Spleen (tissue), 7 donors: ENCODE results near the gene LIG4.

Experiments used
- CTCF ChIP-seq, 11 experiments: fragments of 200-600 bp in 7 of 11; fragments of 450-650 bp in 4 of 11; sonication (generic) in 4 of 11; IDR thresholded peaks in 8 of 11; conservative IDR thresholded peaks in 3 of 11; 1 replicate in 7 of 11; 2 replicates in 4 of 11; pipeline versions ENCODE4 v1.4.0 to v1.8.0; 2016 to 2021; ENCODE audit warnings: antibody characterized with exemption in 11 of 11, inconsistent platforms in 4 of 11, mild to moderate bottlenecking in 1 of 11
- POLR2A ChIP-seq, 3 donors: fragments of 450-650 bp; IDR thresholded peaks; one replicate each; pipeline ENCODE4 v1.5.1; 2017; ENCODE audit warnings: antibody characterized with exemption in 3 of 3, mild to moderate bottlenecking in 1 of 3
- POLR2AphosphoS5 ChIP-seq, 3 donors: sonication (generic); formaldehyde crosslinking; IDR thresholded peaks; one replicate each; pipeline ENCODE4 v1.5.1; 2017; ENCODE audit warnings: antibody characterized with exemption in 3 of 3
- donor health status: DM: no; HTN: no; CAD: no; lungs with moderate emphysema.
- donor health status: DM: no; HTN: no; CAD: no.
- donor health status: DM: no; HTN: no; CAD: no.

GRCh38 chr13:108200781-108201398 lies 14.4 kb downstream of the LIG4 start:
- no peak for TF ChIP-seq CTCF (IDR thresholded peaks at IDR 0.05 in 8 of 11, conservative IDR thresholded peaks at IDR 0.05 in 3 of 11)
- no peak for TF ChIP-seq POLR2A (IDR thresholded peaks at IDR 0.05)
- TF ChIP-seq POLR2AphosphoS5 (IDR thresholded peaks at IDR 0.05), result no peak
